ENCODE measurements around the gene DHX34. TPM values are rescaled to one million over a fixed set of nuclear protein-coding genes. Genes with fewer than 3 reads are reported as not detected.
"Not testable (repeated sequence)": the region's sequence is repeated elsewhere in the genome, so short reads cannot be mapped to it uniquely, and the experiment has no call there.

The DHX34 gene
- total and polyA plus RNA-seq, 9 of the 15 experiments (the other 6 are each of a cell fraction or from before 2014, with no cell fraction given) = 0.36 to 42.0 (median 15.0) TPM

GRCh38 chr19:47336765-47337718, 12.1 kb upstream of the DHX34 start (continued):
- TF ChIP-seq, protein P1, sequence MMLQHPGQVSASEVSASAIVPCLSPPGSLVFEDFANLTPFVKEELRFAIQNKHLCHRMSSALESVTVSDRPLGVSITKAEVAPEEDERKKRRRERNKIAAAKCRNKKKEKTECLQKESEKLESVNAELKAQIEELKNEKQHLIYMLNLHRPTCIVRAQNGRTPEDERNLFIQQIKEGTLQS (IDR thresholded peaks at IDR 0.05) = peak; percentile 81
- TF ChIP-seq, protein P1 (CRISPR knock-in tag; conservative IDR thresholded peaks at IDR 0.05) = not testable (repeated sequence)
- TF ChIP-seq, protein P2, sequence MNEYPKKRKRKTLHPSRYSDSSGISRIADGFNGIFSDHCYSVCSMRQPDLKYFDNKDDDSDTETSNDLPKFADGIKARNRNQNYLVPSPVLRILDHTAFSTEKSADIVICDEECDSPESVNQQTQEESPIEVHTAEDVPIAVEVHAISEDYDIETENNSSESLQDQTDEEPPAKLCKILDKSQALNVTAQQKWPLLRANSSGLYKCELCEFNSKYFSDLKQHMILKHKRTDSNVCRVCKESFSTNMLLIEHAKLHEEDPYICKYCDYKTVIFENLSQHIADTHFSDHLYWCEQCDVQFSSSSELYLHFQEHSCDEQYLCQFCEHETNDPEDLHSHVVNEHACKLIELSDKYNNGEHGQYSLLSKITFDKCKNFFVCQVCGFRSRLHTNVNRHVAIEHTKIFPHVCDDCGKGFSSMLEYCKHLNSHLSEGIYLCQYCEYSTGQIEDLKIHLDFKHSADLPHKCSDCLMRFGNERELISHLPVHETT (CRISPR knock-in tag; conservative IDR thresholded peaks at IDR 0.05 in 1 of 2, IDR thresholded peaks at IDR 0.05 in 1 of 2) = 0 out of 4 replicates have a peak, but pooled peaks of 1 of the 2 experiments have one; percentile 32
- TF ChIP-seq KLF1 (tag; IDR thresholded peaks at IDR 0.05) = 0 out of 2 replicates have a peak, but pooled peaks have one; percentile 20
- TF ChIP-seq BCOR (IDR thresholded peaks at IDR 0.05) = peak; percentile 92
- TF ChIP-seq ZNF592 (IDR thresholded peaks at IDR 0.05) = peak; percentile 86
- 0 out of 4 replicates have a peak, but pooled peaks of 1 of the 2 experiments have one; percentile 11 for TF ChIP-seq RCOR1 (IDR thresholded peaks at IDR 0.05; ENCODE audit: borderline replicate concordance in 1 of 2, low read depth in 2 of 2, low read length in 2 of 2)
- TF ChIP-seq SMAD4 (CRISPR knock-in tag; conservative IDR thresholded peaks at IDR 0.05) = 0 out of 2 replicates have a peak, but pooled peaks have one; percentile 20
- TF ChIP-seq NFRKB (IDR thresholded peaks at IDR 0.05; ENCODE audit: low read depth) = peak; percentile 11
- peak; percentile 93 for TF ChIP-seq CEBPB (tag; IDR thresholded peaks at IDR 0.05)
- TF ChIP-seq CBX1 (IDR thresholded peaks at IDR 0.05; ENCODE audit: low read depth) = peak; percentile 40; the same call in 1 of the 2 replicates
- TF ChIP-seq MEF2D (tag; conservative IDR thresholded peaks at IDR 0.05; ENCODE audit: low read depth) = 0 out of 2 replicates have a peak, but pooled peaks have one; percentile 54
- TF ChIP-seq, protein P3, sequence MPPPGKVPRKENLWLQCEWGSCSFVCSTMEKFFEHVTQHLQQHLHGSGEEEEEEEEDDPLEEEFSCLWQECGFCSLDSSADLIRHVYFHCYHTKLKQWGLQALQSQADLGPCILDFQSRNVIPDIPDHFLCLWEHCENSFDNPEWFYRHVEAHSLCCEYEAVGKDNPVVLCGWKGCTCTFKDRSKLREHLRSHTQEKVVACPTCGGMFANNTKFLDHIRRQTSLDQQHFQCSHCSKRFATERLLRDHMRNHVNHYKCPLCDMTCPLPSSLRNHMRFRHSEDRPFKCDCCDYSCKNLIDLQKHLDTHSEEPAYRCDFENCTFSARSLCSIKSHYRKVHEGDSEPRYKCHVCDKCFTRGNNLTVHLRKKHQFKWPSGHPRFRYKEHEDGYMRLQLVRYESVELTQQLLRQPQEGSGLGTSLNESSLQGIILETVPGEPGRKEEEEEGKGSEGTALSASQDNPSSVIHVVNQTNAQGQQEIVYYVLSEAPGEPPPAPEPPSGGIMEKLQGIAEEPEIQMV (tag; conservative IDR thresholded peaks at IDR 0.05; ENCODE audit: low read depth) = peak; percentile 45; the same call in 1 of the 2 replicates
- TF ChIP-seq TFAP4 (CRISPR knock-in tag; IDR thresholded peaks at IDR 0.05; ENCODE audit: borderline replicate concordance) = peak; percentile 56; the same call in 1 of the 2 replicates
